Left ventricle myocardium inferior (tissue), 1 donor: ENCODE data around the gene HERC2. TPM values are rescaled to one million over a fixed set of nuclear protein-coding genes. Genes with fewer than 3 reads are reported as not detected.

Experiments
- DNase-seq: peaks from one replicate; pipeline ENCODE4 v3.0.0-alpha.2; 2020
- H3K27ac ChIP-seq: fragments of 200-600 bp; replicated peaks from 2 replicates; pipeline ENCODE4 v1.8.0; 2021
- H3K27me3 ChIP-seq: fragments of 200-600 bp; 2 replicates; pipeline ENCODE4 v1.8.0; 2021; ENCODE audit warnings: low read depth
- H3K36me3 ChIP-seq: fragments of 200-600 bp; 2 replicates; pipeline ENCODE4 v1.8.0; 2021
- H3K4me1 ChIP-seq: fragments of 200-600 bp; 2 replicates; pipeline ENCODE4 v1.8.0; 2021
- H3K4me3 ChIP-seq: fragments of 200-600 bp; 2 replicates; pipeline ENCODE4 v1.8.0; 2021; ENCODE audit warnings: mild to moderate bottlenecking, moderate library complexity
- H3K9me3 ChIP-seq: fragments of 200-600 bp; replicated peaks from 2 replicates; pipeline ENCODE4 v1.8.0; 2021
- CTCF ChIP-seq: fragments of 200-600 bp; IDR thresholded peaks from 2 replicates; pipeline ENCODE4 v1.8.0; 2021; ENCODE audit warnings: antibody characterized with exemption, mild to moderate bottlenecking, borderline replicate concordance
- intact Hi-C: fragments of 100-400 bp; cut with micrococcal nuclease; formaldehyde crosslinking; loops from one replicate; pipeline ENCODE4 v1.11.0; 2022
- total RNA-seq: library from RNA; stranded (reverse); fragmentation: NEBNext Ultra II Directional; extraction: Animal tissue kit (Norgen Biotek cat#: 25700); gene quantifications from one replicate; pipeline ENCODE4 v1.2.1, GENCODE V29; 2021
- donor health status: DM: no; HTN: yes; CAD: no; lungs with severe emphysema.

The HERC2 gene
- total RNA-seq, 1 donor from 2014 or later = 45.8 TPM

- peaks cover 4% of the 10 kb centered on the region for H3K9me3 ChIP-seq
- peaks cover 9% of the 10 kb centered on the region for H3K4me1 ChIP-seq
- peaks cover 21% of the 10 kb centered on the region for H3K27me3 ChIP-seq
- DNase-seq = no peak
- intact Hi-C loops = no loop called here
- H3K36me3 ChIP-seq = no peaks in the 10 kb centered on the region
- no peak overlapping the region for H3K27ac ChIP-seq
- H3K4me3 ChIP-seq = no peak overlapping the region
- TF ChIP-seq CTCF = no peak
These were observed 240.4 kb downstream of the HERC2 start for GRCh38 chr15:28081594-28081993.

- H3K9me3 ChIP-seq = peaks cover 4% of the 10 kb centered on the region
- H3K4me1 ChIP-seq = peaks cover 2% of the 10 kb centered on the region
- TF ChIP-seq CTCF = no peak
- no peak overlapping the region for H3K27ac ChIP-seq
- H3K27me3 ChIP-seq = peaks cover 21% of the 10 kb centered on the region
- no peaks in the 10 kb centered on the region for H3K36me3 ChIP-seq
- DNase-seq = no peak
- no peak overlapping the region for H3K4me3 ChIP-seq
- intact Hi-C loops = no loop called here
These were observed 241.6 kb downstream of the HERC2 start for GRCh38 chr15:28080386-28080785.

- TF ChIP-seq CTCF = no peak
- no peak overlapping the region for H3K27ac ChIP-seq
- H3K9me3 ChIP-seq = peaks cover 2% of the 10 kb centered on the region
- peaks cover 17% of the 10 kb centered on the region for H3K27me3 ChIP-seq
- H3K4me3 ChIP-seq = no peak overlapping the region
- no peak for DNase-seq
- no peaks in the 10 kb centered on the region for H3K36me3 ChIP-seq
- intact Hi-C loops = no loop called here
- no peaks in the 10 kb centered on the region for H3K4me1 ChIP-seq
These were observed 242.5 kb downstream of the HERC2 start for GRCh38 chr15:28079313-28079969.

- H3K27ac ChIP-seq = no peak overlapping the region
- no peak for TF ChIP-seq CTCF
- H3K4me3 ChIP-seq = no peak overlapping the region
- H3K4me1 ChIP-seq = no peaks in the 10 kb centered on the region
- DNase-seq = no peak
- H3K9me3 ChIP-seq = no peaks in the 10 kb centered on the region
- intact Hi-C loops = no loop called here
- no peaks in the 10 kb centered on the region for H3K36me3 ChIP-seq
- peaks cover 14% of the 10 kb centered on the region for H3K27me3 ChIP-seq
These were observed 243.7 kb downstream of the HERC2 start for GRCh38 chr15:28078191-28078719.

- intact Hi-C loops = no loop called here
- peaks cover 14% of the 10 kb centered on the region for H3K27me3 ChIP-seq
- no peak for TF ChIP-seq CTCF
- peaks cover 4% of the 10 kb centered on the region for H3K9me3 ChIP-seq
- no peak overlapping the region for H3K4me3 ChIP-seq
- H3K27ac ChIP-seq = no peak overlapping the region
- no peak for DNase-seq
- H3K36me3 ChIP-seq = no peaks in the 10 kb centered on the region
- no peaks in the 10 kb centered on the region for H3K4me1 ChIP-seq
These were observed 246.4 kb downstream of the HERC2 start for GRCh38 chr15:28075573-28075972.
